LNCAP (cell line): ENCODE data around the gene ZCCHC14.

ENCODE experiments used
- TF ChIP-seq, protein P1 (sequence below): fragments of 450-650 bp; IDR thresholded peaks from 2 replicates; pipeline ENCODE4 v1.5.1; 2017; ENCODE audit warnings: mild to moderate bottlenecking

Gene ZCCHC14

GRCh38 chr16:87411375-87412271 lies 81.2 kb downstream of the ZCCHC14 start:
- TF ChIP-seq, protein P1, sequence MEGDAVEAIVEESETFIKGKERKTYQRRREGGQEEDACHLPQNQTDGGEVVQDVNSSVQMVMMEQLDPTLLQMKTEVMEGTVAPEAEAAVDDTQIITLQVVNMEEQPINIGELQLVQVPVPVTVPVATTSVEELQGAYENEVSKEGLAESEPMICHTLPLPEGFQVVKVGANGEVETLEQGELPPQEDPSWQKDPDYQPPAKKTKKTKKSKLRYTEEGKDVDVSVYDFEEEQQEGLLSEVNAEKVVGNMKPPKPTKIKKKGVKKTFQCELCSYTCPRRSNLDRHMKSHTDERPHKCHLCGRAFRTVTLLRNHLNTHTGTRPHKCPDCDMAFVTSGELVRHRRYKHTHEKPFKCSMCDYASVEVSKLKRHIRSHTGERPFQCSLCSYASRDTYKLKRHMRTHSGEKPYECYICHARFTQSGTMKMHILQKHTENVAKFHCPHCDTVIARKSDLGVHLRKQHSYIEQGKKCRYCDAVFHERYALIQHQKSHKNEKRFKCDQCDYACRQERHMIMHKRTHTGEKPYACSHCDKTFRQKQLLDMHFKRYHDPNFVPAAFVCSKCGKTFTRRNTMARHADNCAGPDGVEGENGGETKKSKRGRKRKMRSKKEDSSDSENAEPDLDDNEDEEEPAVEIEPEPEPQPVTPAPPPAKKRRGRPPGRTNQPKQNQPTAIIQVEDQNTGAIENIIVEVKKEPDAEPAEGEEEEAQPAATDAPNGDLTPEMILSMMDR, result no peak

GRCh38 chr16:87410968-87411367 lies 81.9 kb downstream of the ZCCHC14 start:
- TF ChIP-seq, protein P1, result no peak

- TF ChIP-seq, protein P1, result no peak
Measured at GRCh38 chr16:87410530-87410929, 82.3 kb downstream of the ZCCHC14 start.

GRCh38 chr16:87409781-87410180 lies 83.0 kb downstream of the ZCCHC14 start:
- TF ChIP-seq, protein P1, result no peak

GRCh38 chr16:87409153-87409552 lies 83.7 kb downstream of the ZCCHC14 start:
- TF ChIP-seq, protein P1, result no peak

GRCh38 chr16:87407511-87408112 lies 85.2 kb downstream of the ZCCHC14 start:
- TF ChIP-seq, protein P1, result no peak

GRCh38 chr16:87406495-87407088 lies 86.2 kb downstream of the ZCCHC14 start:
- TF ChIP-seq, protein P1, result no peak
